ENCODE measurements around the gene YBX2. TPM values are rescaled to one million over a fixed set of nuclear protein-coding genes. Genes with fewer than 3 reads are reported as not detected.

The YBX2 gene
- total and polyA plus RNA-seq, 2 experiments from 2014 or later = 20.9 to 56.2 TPM

GRCh38 chr17:7296189-7296861 is 1.9 kb upstream of the YBX2 start:
- Histone ChIP-seq H3K9me3 (ENCODE audit: low read depth) (no peaks in the 10 kb centered on the region), H3K4me1 (ENCODE audit: low read depth) (peaks cover 33% of the 10 kb centered on the region), H3K36me3 (no peaks in the 10 kb centered on the region), H3K27ac (no peak overlapping the region), H3K27me3 (peaks cover 4% of the 10 kb centered on the region), H3K4me3 (no peak overlapping the region)
- TF ChIP-seq CTCF (IDR thresholded peaks at IDR 0.05; ENCODE audit: low read depth, low read length) = peak; percentile 92
- DNase-seq (ENCODE audit: low read depth in 1 of 2, low spot score in 1 of 2) = peak; percentile 87 to 92

- H3K36me3 ChIP-seq = no peaks in the 10 kb centered on the region
- H3K9me3 ChIP-seq (ENCODE audit: low read depth) = no peaks in the 10 kb centered on the region
- H3K27ac ChIP-seq = no peak overlapping the region
- DNase-seq (ENCODE audit: low read depth in 1 of 2, low spot score in 1 of 2) = no peak
- H3K4me3 ChIP-seq = peak overlapping the region; percentile 14
- peaks cover 41% of the 10 kb centered on the region for H3K4me1 ChIP-seq (ENCODE audit: low read depth)
- peaks cover 4% of the 10 kb centered on the region for H3K27me3 ChIP-seq
- no peak for TF ChIP-seq CTCF (IDR thresholded peaks at IDR 0.05; ENCODE audit: low read depth, low read length)
Observed at GRCh38 chr17:7295230-7296180, 1.1 kb upstream of the YBX2 start.

- peak in 1 of 2 donors; percentile 52 for DNase-seq (ENCODE audit: low read depth in 1 of 2, low spot score in 1 of 2)
- H3K27ac ChIP-seq = peak overlapping the region; percentile 5
- H3K4me1 ChIP-seq (ENCODE audit: low read depth) = peaks cover 41% of the 10 kb centered on the region
- TF ChIP-seq CTCF (IDR thresholded peaks at IDR 0.05; ENCODE audit: low read depth, low read length) = no peak
- H3K4me3 ChIP-seq = peak overlapping the region; percentile 38
- H3K36me3 ChIP-seq = no peaks in the 10 kb centered on the region
- no peaks in the 10 kb centered on the region for H3K9me3 ChIP-seq (ENCODE audit: low read depth)
- peaks cover 4% of the 10 kb centered on the region for H3K27me3 ChIP-seq
Observed at GRCh38 chr17:7293816-7294613, 424 bp downstream of the YBX2 start.

- Histone ChIP-seq H3K9me3 (ENCODE audit: low read depth) (no peaks in the 10 kb centered on the region), H3K4me3 (no peak overlapping the region), H3K36me3 (no peaks in the 10 kb centered on the region), H3K27ac (peak overlapping the region; percentile 70), H3K27me3 (peaks cover 4% of the 10 kb centered on the region), H3K4me1 (ENCODE audit: low read depth) (peaks cover 41% of the 10 kb centered on the region)
- peak in 1 of 2 donors; percentile 57 for DNase-seq (ENCODE audit: low read depth in 1 of 2, low spot score in 1 of 2)
- TF ChIP-seq CTCF (IDR thresholded peaks at IDR 0.05; ENCODE audit: low read depth, low read length) = no peak
Observed at GRCh38 chr17:7293159-7293558, 1.3 kb downstream of the YBX2 start.

- Histone ChIP-seq H3K27ac (peak overlapping the region; percentile 70), H3K9me3 (ENCODE audit: low read depth) (no peaks in the 10 kb centered on the region), H3K27me3 (peaks cover 4% of the 10 kb centered on the region), H3K36me3 (peaks cover 2% of the 10 kb centered on the region), H3K4me3 (no peak overlapping the region), H3K4me1 (ENCODE audit: low read depth) (peaks cover 41% of the 10 kb centered on the region)
- peak; percentile 48 to 54 for DNase-seq (ENCODE audit: low read depth in 1 of 2, low spot score in 1 of 2)
- TF ChIP-seq CTCF (IDR thresholded peaks at IDR 0.05; ENCODE audit: low read depth, low read length) = no peak
Observed at GRCh38 chr17:7292729-7293128, 1.7 kb downstream of the YBX2 start.

Measured in cardiac muscle cell (in vitro differentiated cells and primary cell).